Hematopoietic multipotent progenitor cell treated with erythropoietin and hydrocortisone succinate and interleukin-3 and kit ligand, for 6 days (in vitro differentiated cells): ENCODE results near the gene SOBP.

Experiments
- DNase-seq: peaks from one replicate; pipeline ENCODE4 v3.0.0-alpha.2; 2015

SOBP gene

DNA sequence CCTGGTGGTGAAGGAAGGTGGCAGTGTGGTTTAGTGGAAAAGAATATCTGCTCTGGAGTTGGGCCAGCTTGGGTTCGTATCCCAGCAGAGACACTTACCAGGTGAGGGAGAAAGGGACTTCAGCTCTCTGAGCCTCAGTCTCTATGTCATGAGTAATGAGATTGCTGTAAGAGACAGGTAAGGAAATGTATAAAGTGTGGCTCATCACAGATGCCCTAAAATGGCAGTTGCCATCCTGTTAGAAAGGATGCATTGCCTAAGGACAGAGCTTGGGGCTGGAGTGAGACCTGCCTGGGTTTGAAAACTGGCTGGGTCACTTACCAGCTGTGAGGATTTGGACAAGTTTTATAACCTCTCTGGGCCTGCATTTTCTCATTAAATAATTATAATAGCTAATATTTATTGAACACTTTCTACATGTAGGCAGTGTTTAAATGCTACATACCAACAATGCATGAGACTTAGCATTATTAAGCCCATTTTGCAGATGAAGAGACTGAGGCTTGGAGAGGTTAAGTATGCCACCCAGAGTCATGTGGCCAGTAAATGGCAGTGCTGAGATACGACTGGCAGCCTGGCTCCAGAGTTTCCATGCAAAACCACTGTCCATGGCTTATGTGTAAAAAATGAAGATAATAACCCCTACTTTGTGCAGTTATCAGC, 157.0 kb downstream of the SOBP start:
- no peak for DNase-seq

DNA sequence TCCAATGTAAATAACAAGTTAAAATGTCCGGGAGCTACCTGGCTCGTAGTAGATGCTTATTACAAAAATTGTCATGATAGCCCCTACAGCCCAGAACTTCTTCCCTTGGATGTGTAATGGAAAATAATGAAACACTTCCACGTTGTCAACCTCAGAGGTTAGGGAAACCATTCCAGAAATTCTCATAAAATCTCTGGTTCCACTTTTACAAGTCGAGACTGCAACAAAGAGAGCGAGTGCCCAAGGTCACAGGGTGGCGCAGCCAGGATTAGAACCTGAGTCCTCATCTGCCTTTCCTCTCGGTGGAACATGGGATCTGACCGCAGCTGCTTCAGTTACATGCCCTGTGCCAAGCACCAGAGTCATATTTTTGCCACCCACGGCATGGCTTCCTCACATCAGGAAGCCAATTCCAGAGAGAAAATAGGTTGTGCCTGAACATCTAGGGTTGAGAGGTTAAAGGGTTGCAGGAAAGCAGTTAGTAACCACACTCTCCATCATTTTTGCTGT, 157.6 kb downstream of the SOBP start:
- no peak for DNase-seq

- DNase-seq = no peak
These were observed 159.1 kb downstream of the SOBP start for GRCh38 chr6:107648983-107649382.

GRCh38 chr6:107652526-107653182, 162.7 kb downstream of the SOBP start:
- DNase-seq = no peak

DNA sequence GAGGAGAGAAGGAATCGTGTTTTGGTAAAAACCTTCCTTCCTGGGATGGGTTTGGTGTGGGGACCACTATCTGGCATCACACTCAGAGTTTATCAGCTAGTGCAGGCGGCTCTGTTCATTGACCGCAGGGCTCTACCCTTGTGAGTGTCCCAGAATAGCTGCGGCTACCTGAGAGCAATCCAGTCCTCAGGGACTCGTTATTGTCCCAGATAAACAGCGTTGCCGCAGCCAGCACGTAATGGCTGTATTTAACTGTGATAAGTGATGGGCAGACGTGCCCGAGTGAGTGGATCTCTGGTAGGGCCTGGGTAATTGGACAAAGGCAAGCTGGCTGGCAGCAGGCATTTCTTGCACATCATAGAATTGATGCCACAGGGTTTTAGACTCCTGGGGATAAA, 163.3 kb downstream of the SOBP start:
- DNase-seq = peak; percentile 49

DNA sequence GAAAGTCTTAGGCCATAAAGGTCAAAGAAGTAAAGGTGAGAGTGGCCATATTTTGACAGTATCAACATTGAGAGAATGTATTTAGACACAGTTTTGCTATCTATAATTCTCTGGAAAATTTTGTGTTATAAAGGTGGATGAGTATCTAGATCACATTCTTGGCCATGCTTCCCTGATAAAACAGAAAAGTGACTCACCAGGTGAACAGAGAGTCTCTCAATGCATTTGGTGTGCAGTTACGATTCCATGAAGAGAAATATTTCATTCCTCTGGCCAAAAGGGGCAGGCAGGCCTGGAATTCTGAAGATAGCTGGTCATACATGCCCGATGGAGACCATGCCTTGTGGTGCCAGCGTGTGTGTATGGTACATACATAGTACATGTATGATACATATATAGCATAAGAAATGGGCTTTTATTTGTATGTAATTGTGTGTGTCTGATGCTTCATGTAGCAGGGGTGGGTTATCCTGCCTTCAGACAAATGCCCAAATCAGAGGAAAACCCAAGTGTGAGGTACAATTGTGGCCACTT, 164.0 kb downstream of the SOBP start:
- no peak for DNase-seq

DNA sequence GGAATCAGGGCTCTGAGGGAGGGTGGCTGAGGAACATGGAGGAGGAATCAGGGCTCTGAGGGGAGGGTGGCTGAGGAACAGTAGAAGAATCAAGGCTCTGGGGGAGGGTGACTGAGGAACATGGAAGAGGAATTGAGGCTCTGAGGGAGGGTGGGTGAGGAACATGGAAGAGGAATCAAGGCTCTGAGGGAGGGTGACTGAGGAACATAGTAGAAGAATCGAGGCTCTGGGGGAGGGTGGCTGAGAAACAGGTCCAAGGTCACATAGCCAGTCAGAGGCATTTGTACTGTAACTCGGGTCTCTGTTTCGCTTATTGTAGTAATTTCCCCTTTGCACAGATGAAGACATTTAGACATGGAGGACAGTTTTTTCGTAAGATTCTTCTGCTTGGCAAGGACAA, 164.8 kb downstream of the SOBP start:
- no peak for DNase-seq

GRCh38 chr6:107655245-107655644, 165.3 kb downstream of the SOBP start:
- DNase-seq = no peak

GRCh38 chr6:107655864-107656263, 165.9 kb downstream of the SOBP start:
- no peak for DNase-seq

DNA sequence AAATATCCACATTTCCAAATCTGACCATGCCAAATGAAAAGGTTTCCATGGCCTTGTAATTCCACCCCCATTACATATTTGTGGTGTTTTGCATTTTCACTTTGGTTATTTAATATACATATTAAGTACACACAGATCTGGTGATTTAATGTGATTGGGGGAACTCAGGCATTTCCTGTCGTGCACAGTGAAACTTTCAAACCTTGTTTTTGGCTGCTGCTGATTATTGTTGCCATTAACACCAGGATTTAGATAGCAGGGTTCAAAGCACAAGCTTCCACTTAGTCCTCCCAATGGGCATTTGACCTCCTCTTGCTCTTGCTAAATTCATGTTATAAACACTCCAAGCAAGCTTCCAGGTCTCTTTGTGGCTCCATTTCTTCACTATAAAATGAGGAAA, 166.5 kb downstream of the SOBP start:
- DNase-seq = no peak

- DNase-seq = no peak
These were observed 167.0 kb downstream of the SOBP start for GRCh38 chr6:107656883-107657282.

- no peak for DNase-seq
These were observed 167.4 kb downstream of the SOBP start for GRCh38 chr6:107657373-107657754.

DNA sequence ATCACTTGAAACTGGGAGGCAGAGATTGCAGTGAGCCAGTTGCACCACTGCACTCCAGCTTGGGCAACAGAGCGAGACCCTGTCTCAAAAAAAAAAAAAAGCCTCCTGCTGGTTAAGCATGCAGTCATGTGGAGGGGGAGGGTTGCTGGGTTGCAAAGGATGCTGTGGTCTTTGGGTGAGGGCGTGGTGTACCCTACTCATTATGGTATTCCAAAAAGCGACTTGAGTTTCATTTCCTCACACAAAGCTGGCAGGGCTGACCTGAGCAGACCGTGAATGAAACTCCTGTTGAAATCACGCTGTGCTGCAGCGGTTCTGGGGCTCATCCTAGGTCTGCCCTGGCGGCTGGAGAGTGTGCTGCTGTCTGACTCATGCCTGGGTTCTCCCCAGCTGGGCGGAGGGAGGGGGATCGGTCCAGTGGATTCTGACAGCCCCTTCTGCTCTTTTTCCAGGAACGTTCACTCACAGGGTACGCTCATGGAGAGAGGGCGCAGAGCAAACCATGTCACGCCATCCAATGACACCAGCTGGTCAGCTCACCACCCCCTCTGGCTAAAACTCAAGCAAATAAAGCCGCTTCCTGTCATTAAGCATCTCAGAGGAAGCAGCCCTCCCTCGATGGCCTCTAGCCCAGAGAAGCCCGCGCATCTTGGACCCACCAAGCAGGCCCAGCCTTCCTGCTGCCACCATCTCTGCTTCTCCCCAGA, 168.0 kb downstream of the SOBP start:
- no peak for DNase-seq

DNA sequence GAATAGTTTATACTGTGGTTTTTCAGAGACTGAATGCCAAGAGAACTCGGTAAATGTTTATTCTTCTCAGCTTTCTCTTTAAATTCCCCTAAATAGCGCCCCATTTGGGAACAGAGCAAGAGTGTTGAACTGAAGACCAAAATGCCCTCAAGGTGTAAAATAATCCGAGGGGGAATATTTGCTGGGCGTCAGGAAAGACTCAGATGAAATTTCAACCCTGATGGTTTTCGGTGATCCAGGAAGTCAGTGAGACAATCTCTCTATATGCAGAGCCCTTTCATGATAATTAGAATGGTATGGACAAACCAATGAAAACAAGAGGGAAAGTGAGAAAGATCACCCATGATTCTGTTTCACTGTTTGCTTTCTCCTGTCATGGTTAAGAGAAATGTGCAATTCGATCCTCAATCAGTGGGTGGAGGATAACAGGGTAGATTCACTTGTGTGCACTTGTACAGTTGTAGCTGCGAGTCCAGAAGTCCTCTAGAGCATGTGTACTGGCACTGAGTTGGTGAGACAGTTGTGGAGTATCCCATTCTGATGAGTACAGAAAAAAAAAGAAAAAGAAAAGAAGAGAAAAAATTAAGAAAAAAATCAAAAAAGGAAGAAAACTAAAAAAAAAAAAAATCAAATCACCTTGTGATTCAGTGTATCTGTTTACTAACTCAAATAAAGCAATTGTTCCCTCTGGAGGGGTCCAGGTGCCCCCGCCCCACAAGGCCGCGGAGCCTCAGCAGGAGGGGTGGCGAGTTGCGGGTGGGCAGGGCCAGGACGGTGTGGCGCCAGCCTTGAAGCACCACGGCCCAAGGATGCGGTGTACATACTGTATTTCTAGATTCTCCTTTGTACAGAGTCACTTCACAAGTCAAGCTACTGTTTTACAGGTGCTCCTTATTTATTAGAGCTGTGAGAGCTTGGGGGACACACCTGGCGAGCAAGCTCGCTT, 169.3 kb downstream of the SOBP start:
- no peak for DNase-seq

- no peak for DNase-seq
These were observed 170.9 kb downstream of the SOBP start for GRCh38 chr6:107660839-107661238.

DNA sequence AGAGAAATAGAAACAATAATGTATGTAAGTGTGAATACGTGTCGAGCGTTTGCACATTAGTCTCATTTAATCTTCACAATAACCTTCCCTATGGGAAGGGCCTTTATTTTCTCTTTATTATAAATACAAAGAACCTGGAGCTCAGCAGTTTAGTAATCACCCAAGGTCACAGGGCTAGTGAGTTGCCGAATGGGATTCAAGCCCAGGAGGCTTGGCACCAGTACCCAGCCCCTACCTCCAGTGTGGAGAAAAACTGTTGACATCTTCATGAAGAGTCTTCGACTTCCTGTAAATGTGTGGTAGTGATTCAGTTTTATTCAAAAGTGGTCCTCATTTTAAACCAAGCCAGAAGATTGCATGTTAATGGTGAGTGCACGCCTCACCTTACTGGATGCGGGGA, 171.4 kb downstream of the SOBP start:
- no peak for DNase-seq

DNA sequence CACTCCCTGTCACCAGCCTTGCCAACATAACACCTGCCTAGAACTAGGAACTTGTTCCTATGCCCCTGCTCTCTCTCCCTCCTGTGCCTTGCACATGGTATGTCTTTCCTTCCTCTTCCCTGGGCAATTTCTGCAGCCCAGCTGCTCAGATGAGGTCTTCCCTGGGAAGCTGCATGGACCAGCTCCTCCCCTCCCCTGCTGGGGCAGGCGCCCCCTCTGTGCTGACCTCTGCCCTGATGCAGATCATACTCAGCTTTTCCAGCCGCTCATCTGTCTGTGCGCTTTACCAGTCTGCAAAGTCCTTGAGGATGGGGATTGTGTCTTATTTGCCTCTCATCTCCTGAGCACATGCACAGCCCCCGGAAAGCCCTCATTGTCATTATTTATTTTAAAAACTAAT, 172.4 kb downstream of the SOBP start:
- no peak for DNase-seq

DNA sequence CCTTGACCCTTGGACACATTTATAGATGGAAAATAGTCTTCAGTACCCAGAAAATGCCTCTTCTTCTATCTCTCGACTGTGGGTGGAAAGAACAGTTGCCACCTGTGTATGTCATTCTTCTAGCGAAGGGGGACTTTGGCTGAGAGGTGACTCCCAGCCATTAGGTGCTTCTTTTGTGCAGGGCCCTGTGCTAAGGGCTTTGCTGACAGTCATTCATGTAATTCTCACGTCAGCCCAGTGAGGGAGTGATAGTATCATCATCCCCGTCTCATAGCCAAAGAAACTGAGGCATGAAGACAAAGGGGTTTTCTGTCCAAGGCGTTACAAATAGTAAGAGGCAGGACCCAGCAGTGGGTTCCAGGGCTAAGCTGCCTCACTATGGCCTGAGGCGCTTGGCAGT, 173.4 kb downstream of the SOBP start:
- no peak for DNase-seq

DNA sequence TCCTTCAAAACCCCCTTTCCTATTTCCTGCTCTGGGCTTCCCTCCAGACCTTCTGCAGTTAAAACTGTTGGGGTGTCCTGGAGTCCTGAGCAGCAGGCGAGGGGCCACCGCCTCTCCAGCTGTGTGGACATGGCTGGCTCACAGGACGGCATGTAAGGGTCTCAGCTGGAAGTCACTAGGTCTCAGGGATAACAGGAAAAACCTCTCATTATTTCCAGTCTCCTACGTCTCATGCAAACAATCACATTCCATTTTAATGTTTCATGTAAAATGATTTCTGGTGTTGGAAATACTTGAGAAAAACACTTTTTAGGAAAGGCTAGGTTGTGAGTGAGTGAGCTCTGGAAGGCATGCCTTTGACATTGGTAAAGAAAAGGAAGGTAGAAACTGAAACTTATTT, 175.5 kb downstream of the SOBP start:
- no peak for DNase-seq

DNA sequence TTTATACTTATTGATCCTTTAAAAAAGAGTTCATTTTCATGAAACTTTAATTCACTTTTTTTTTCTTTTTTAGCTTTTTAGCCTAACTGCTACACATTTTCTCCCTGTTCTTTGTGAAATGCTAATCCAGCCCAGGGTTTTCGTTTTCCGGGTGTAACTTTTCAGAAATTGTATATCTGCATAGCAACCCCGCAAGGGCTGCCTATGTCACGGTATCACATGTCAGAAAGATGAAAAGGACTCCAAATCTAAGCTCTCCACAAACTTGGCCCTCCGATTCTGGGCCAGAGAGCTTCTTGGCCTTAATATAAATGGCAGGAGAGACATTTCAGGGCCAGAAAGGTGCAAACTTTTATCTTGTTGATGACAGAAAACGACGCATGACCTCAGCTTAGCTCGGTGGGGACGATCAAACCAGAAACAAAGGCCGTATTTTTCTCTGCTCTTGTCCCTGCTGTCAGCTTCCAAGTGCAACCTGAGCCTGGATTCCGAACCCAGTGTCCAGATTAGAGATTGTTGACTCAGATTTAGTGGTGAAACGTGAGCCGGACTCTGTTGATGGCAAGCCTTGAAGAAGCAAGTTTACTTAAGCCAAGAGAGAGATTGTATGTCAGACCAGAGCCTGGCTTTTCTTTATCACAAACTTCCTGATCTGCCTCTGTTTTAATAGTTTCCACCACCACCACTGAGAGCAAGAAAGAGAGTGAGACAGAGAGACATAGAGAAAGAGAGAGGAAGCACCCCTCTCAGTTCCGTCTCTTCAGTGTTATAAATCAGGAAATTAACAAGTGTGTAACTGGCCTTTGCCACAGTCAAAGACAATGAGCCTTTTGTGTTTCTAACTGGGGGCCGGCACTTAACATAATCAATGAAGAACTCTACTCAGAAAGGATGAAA, 176.4 kb downstream of the SOBP start:
- no peak for DNase-seq

DNA sequence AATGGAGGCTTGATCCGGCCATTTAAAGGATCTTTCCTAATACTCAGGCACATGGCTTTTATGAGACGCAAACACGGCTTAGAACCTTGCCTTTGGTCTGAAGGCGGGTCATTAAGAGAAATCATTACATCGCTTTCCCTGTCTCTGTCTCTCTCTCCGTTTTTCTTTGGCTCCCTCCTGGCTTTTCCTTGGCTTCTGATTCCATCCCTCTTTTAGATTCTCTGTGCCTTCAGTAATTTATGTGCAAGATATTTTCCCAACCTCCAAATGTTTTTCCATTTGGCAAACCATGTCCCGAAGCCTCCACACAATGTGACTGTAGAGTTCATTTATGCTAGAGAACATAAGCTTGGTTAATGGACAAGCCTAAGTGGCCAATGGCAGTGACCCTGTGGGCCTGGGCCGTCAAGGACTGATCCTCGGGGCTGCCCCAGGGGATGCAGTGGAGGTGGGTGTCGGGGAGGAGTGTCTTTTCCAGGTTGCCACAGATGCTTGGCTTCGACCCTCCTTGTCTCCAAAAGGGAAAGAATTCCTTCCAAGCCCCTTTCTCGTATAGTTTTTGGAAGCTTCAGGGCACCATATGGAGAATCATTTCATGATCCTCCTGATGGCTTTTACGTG, 177.2 kb downstream of the SOBP start:
- no peak for DNase-seq
